ENCODE data around the gene MRPS27.

Gene MRPS27

DNA sequence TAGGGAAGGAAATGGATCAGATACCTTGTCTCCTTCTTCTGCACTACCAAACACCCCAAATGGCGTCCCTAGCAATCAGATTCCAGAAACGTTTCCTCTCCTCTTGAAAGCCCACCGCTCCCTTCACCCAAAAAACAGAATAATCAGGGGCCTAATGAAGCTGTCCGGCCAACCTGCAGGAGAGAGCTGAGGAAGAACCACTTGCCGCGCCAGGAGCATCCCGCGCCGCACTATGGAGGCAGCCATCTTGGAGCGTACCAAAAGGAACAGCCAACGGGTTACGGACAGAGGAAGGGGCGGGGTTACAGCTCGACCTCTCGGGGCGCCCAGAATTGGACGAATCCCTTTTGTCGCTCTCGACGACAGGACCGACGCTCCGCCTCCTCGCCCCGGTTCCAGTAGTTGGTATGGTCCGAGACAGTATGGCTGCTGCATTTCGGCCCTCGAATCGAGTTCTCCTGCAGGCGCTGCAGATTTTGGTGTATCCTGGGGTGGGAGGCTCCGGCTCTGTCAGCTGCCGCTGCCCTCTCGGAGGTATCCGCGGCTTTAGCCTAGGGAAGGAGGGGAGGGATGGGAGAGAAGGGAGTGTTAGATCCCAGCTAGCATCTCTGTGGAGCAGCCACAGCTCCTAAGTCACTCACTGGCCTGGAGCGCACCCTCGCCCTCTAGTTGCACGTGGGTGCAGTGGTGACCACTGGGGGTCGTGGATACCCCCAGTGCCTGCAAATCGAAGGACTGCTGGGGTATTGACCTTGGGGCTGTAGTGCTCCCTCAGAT is at the start of gene MRPS27, which contains the start of gene PTCD2:
Gene MRPS27 (minus strand): TSS at position 265 of the 777 bp plus-strand sequence. CDS start 19 bp downstream, at position 246.
Gene PTCD2 (plus strand): TSS at position 398 of the 777 bp plus-strand sequence. CDS start 10 bp downstream, at position 408.
- peak; percentile 76 for DNase-seq

DNA sequence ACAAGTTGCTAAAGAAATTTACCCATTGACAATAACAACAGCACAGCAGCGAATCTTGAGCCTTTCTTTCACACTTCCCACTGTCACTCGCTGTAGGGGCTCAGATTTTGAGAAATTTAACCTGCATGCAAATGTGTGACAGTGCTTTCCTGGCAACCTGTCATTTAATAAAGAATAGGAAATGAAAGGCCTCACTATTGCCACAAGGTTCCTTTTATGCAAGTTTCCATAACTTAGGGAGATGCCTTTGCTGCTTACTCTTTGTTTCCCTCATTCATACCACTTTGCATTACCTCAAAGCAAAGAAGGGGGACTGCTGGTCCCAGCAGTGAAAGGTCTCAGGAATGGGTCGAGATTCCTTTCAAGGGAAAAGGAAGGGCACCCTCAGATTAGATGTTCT is 49.7 kb upstream of the MRPS27 start:
- DNase-seq = no peak

DNA sequence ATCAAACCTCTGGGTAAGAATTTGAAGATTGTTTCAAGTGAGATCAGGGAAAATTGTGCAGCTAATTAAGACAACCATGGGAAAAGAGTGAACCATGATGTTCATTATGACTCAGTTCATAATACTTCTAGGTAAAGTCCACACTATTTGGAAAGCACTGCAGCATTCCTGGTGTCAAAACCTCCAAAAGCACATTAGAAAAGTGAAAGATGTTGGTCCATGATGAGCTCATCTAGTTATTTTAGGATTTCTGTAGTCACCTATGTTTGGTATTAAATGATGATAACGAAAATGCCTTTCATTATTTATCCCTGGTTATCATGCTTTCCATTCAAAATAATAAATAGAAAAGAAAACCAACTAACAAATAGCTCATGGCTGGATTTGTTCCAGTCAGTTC is 49.3 kb upstream of the MRPS27 start:
- no peak for DNase-seq

DNA sequence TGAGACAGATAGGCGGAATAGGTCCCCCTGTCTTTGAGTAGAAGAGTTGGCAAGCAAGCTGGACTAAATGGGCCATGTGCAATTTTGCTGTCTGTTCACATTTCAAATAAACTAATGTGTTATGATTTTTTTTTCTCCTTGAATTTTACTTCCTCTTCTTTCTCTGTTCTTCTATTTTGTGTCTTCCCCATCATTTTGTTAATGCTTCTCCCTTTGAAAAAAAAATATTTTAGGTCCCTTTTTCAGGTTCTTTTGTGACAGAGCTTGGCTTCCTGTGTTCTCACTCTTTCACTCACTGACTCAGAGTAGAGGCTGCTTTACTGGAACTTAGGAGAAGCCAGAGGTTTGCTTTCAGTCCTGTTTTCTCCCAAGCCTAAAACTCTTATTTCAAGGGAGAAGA is 48.2 kb upstream of the MRPS27 start:
- DNase-seq = no peak

DNA sequence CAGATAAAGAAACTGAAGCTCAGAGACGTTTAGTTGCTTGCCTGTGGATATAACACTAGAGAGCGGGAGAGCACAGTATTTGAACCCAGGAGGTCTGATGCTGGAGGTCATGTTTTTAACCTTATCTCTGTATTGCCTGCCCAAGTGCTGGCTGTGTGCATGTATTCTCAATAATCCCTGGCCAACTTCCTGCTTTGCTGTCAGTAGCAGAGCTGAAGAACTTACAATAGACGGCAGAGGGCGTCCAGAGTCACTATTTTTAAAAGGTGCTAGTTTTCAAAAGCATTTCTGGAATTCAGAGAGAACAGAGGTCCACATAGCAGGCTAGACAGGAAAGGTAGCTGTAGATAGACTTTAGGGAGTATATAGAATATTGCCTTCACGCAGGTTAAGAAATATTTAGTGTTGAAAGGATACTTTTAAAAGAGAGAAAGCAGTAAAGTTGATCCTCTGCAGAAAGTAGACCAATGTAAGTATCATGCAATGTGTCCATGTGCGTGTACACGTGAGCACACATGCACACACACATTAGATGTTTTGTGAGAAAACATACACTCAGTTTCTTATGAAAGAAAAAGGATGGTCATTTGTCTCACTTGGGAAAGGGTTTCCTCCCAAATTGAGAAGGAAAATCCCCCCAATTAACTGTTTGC is 46.4 kb upstream of the MRPS27 start:
- no peak for DNase-seq

DNA sequence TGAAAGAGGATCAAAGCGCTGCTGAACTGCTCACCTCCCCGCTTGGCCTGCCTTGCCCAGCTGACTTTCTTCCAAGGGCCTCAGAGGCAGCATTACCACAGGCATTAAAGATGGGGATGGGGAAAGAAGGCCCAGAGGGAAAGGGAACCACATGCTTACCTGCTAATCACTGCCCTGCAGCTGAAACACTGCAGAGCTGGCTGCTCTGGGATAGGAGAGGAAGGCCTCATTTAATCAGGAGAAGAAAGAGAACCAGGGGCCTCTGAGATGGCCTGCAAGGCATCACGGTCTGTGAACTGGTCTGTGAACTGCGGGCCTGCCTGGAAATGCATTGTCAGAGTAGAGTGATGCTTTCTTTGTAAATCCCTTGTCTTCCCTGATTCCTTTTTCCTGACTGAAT is 44.9 kb upstream of the MRPS27 start:
- no peak for DNase-seq

DNA sequence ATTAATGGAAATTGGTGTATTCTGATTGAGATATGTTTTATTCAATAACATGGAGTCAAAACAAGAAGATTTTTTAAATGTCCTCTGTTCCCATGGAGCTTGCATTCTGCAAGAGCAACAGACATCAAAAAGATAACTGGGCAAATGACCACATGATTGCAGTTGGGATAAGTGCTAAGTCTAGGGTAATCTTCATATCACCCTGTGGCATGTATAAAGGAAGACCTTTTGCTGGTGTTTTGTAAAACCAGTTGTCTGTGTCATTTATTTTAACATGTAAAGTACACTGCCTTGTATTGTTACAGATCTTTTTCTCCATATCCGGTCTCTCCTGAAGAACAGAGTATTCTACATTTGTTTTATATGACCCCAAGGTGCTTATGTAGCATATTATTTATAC is 44.1 kb upstream of the MRPS27 start:
- no peak for DNase-seq

DNA sequence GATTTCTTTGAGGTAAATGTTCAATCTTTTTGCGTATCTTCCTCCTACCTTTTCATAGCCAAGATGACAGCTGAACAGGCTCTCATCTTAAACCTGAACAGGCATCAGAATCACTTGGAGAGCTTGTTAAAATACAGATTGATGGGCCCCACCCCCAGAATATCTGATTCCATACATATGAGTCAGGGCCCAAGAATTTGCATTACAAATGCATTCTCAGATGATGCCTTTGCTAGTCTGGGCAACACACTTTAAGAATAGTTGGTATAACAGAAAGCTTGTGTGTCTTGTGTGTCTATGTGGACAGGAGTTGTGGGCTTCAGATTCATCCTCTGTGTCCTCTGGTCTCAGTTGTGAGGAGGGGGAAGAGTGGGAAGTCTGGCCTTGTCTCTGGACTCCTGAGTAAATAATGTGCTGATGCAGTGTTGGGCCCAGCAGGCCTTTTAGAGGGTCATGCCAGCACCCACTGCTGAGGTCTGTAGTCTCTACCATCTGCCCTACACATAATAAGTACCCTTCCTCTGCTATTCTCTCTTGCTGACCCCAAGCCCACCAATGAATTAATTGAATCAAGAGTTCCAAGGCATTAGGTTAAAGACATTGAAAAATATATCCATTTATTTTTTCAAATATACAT is 43.2 kb upstream of the MRPS27 start:
- DNase-seq = no peak

DNA sequence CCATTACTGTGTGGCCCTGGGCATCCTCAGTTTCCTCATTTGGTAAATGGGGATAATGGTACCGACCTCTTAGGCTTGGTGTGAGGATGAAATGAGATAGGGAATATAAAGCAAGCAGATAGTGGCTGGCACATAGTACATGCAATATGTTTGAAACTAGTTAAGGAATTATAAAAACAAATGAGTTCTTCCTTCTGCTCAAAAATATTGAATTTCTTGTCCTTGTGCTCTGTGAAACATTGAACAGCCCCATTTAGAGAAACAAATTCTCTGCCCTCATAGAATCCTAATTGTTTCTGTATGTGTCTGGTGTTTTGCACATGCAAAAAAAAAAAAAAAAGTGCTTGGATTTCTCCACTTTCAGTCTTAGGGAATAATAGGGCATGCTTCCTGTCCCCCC is 39.8 kb upstream of the MRPS27 start:
- DNase-seq = no peak

DNA sequence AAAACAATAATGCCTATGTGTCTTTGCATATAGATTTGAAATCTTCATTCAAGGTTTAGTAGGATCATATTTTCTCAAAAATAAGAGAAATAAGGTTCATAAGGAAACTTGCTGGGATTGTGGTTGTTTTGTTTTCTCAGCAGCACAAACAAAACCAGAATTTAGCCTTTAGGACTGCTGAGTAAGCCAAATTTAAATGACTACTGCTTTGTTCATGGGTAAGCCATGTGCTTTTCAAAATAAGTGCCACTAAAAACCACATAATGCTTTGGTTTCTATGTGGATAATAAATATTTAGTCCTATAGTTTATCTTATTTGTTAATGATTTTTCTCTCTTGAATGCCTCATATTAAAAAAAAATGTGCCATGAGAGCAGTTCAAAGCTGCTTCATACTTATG is 38.9 kb upstream of the MRPS27 start:
- DNase-seq = no peak

DNA sequence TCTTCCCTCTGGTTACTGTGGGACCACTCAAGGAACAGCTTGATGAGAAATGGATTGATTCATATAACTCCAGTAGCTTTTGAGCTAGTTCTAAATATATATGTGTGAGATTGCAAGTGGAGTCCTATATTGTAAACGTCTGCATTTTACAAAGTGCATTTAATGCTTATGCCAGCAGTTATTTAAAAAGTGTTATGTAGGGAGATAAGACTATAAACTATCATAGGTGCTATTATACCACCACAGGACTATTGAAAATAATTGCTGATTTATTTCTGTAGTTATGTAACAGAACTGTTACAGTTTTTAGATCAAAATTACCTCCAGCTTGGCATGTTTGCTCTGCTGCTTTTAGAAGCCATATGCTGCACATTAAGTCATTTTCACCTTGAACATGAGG is 36.3 kb upstream of the MRPS27 start:
- no peak for DNase-seq

DNA sequence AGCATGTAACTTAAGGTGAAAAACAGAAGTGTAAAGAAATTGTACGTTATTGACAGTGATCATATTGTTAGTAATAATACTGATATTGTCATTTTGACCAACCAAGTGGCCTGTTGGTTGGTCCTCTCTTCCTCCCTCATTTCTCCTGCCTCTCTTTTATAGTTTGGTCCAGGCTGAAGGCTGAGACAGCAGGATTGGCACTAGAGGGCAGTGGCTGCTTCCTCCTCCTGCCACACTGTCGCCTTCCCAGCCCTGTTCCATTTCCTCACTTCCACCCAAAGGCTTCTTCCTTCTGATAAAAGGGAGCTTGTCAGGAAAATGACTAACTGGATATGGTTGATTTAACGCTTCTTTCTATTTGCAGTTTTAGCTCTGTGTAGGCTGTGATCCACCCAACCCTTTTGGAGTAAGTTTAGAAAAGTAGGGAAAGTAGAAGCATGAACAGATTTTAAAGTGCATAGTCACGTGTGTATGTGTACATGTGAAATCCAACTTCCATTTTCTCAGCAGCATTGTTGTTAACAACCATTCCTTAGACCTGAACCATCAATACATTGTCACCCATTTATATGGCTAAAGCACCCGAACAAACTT is 35.8 kb upstream of the MRPS27 start:
- DNase-seq = no peak

DNA sequence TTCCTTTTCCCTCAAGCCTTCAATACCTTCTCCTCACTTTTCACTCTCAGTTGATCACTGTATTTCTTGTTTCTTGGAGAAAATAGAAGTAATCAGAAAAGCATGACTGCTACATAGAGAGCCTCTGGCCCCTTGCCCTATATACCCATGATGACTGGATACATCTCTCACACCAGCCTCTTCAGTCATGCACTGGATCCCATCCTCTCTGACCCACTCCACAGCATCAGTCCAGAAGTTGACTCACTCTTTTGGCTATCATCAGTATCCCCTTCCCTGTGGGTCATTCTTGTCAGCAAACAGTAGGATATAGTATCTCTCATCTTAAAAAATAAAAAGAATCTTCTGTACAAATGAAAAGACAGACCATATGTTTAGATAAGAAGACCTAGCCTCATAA is 33.0 kb upstream of the MRPS27 start:
- DNase-seq = no peak

DNA sequence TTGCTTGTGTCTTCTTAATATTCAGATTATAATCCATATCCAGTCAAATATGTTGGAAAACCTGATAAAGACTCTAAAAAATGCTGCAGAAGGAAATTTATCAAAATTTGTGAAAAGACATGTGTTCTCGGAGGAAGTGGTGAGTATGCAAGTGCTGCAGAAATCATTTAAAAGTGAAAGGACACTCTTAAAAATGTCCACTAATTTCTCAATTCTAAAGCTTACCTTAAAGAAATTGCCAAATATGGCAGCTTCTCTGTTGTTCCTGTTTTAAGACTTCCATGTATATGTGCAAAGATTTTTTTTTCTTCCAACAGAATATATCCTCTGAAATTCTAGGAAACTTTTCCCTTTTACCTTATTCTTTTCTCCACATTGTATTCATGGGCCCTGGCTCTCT is 32.6 kb upstream of the MRPS27 start:
- no peak for DNase-seq

DNA sequence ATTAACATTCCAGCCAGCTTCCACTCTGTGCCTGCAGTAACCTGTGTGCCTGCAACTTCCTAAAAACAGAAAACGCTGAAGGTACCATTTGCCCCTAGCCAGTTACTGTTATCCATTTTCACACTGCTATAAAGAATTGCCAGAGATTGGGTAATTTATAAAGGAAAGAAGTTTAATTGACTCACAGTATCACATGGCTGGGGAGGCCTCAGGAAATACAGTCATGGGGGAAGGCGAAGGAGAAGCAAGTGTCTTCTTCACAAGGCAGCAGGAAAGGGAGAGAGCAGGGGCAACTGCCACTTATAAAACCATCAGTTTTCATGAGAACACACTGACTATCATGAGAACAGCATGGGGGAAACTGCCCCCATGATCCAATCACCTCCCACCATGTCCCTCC is 31.3 kb upstream of the MRPS27 start:
- DNase-seq = no peak

DNA sequence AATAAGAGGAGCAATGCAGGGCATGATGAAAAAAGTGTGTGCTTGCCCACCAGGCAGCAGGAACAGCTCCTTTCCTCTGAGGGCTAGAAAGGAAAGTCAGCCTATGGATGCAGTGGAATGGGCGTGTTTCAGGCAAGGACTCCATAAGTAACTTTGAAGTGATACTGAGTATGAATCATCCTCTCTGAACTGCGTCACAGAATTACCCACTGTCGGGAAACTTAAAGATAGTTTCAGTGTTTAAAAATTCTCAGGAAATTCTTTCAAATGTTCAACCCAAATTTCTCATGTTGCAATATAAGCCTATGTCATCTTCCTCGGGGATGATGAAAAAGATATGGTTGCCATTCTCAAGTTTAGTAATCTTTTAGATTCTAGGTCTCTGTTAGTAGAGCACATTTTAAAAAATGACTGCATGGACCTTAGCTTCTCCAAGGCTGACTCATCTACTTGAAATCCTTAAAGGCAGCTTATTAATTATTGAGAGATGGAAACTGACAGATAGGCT is 27.8 kb upstream of the MRPS27 start:
- no peak for DNase-seq

DNA sequence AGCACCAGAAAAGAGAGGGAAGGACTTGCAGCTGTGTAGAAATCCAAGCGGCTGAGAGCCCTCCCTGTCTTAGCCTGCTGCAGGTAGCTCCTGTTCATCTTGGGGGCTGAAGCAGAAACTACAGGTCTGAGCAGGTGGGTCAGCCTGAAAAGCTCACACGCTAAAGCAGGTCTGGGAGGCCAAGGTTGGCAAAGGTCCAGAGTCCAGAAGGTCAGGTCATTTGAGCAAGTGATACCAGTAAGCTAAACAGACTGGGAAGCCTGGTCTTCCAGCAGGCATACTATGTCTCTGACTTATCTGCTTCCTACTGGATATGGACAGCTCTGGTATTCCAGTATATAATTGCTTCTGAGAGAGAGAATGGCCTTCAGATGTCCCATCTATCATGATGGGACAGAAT is 26.4 kb upstream of the MRPS27 start:
- DNase-seq = no peak

DNA sequence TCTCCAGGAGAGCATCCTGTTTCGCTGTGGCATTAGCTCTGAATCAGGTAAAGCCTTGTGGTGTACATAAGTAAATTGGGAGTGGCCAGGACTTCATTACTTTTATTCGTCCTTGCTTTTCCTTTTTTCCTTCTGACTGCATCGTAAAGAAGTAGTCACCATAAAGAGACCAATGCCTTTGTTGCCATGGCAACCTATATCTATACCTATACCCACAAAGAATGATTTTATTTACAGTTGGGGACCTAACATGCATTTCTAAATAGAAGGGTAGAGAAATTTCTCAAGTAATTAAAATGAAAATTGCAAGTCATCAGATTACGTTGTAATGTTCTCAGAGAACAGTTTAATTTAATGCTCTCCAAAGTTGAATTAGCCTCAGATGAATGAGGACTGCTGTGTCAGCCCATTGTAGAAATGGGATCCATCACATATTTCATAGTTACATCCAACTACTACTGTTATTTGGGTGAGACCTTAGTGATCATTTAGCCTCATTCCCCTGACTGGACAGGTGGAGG is 18.7 kb upstream of the MRPS27 start:
- no peak for DNase-seq

DNA sequence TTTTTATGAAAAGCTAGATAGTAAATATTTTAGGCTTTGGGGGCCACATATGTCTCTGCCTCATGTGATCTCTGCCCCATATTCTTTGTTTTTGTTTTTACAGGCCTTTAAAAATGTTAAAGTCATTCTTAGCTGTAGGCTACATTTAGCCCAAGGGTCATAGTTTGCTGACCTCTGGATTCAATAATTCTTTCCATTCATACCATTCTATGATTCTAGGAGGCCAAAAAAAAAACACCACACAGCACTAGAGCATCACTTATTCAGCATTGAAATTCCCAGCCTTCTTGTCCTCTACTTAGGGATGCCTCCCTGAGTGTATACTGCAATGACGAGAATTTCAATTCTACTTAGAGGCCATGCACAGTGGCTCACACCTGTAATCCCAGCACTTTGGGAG is 17.1 kb upstream of the MRPS27 start:
- no peak for DNase-seq

DNA sequence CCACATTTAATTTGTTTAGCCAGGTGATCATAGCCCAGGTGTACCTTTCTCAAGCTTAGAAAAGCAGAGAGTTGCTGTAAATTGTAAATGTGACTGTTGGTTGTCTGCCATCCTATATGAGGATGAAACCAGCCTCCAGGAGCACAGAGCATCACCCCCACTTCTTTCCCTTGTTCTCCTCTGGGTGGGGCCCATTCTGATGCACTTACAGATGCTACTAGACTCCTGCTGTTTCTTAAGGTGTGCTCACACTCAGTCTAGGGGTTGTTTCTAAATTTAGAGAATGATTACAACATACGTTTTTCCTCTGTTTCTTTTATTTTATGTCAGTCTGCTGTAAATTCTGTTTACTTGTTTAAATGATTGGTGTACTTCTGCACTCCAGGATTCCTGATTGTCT is 10.7 kb upstream of the MRPS27 start:
- no peak for DNase-seq

DNA sequence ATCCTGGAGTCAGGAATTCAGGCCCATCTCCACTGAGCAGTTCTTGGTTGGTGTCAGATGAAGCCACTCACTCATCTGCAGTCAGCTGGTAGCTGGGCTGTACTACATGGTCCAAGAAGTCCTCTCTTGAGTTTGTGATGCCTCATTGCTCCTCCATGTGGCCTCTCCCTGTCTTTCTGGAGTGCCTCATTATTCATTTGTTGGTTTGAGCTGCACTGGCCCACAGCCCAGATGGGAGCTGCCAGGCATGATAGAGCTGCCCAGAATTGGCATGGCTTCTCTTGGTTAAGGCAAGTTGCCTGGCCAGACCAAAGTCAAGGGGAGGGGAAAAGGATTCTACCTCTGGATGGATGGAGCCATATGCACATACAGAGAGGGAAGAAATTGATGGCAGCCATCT is 8.1 kb upstream of the MRPS27 start:
- no peak for DNase-seq

DNA sequence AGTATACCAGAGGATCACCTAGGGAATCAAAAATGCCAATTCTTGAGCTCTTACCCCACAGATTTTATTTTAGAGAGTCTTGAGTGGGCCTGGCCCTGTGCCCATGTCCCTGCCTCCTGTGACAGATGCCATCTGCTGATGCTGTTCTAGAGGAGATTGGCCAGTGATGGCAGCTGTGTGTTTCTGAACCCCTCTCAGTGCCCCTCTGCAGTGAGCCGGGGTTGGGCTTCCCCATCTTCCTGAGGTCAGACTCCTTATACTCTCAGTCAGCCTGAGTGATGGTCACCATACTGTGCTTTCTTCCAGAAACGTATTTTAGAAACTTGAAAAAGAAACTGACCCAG is 6.2 kb upstream of the MRPS27 start:
- no peak for DNase-seq

DNA sequence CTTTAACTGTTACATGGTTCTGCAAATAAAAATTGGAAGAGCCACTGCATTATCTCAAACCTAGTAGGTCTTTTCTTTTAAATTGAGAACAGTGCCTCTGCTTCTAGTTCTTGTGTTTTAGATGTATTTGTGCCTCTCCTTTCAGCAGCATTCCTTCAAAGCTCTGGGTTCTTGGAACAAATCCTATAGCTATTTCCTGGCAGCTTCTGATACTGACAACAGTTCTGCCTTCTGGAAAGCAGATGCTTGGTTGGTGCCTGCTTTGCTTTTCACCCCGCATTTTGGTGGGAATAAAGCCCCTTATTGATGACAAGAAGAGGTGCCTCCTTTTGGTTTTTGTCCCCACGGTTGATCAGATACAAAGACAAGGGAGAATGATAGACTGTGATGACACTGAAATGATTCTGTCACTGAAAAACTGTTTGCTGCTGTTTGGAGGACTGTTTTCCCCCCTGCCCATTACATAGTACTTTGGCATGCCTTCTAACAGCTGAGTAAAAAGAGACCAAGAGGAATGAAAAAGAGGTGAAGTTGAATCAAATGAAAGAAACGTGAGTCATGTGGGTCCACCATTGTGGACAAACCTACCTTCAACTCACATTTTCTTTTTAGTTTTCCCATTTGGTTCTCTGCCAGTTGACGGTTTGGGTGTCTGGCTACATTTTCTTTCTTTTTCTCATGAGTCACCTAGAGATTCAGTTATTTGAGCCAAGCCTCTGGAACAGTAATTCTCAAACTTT is 5.7 kb upstream of the MRPS27 start:
- no peak for DNase-seq

All from 8988T (cell line).